Heart right ventricle (tissue), 16 donors: ENCODE measurements around the gene SLC29A4. TPM values are rescaled to one million over a fixed set of nuclear protein-coding genes. Genes with fewer than 3 reads are reported as not detected.

ENCODE experiments used
- ATAC-seq, 8 donors: fragments of 200-7000 bp; cut with Tn5 transposase; one replicate each; pipeline ENCODE4 v1.9.1; 2020; ENCODE audit warnings: mild to moderate bottlenecking in 8 of 8, moderate library complexity in 8 of 8, moderate number of reproducible peaks in 1 of 8
- DNase-seq, 2 donors: peaks; one replicate each; pipeline ENCODE4 v3.0.0-alpha.2; 2020
- H3K27ac ChIP-seq, 10 donors: fragments of 200-600 bp; sonication (generic) in 2 of 10; one replicate each; pipeline versions ENCODE4 v1.5.0 to v1.8.0; 2020 to 2022; ENCODE audit warnings: mild to moderate bottlenecking in 3 of 10
- H3K27me3 ChIP-seq, 7 donors: fragments of 200-600 bp; one replicate each; pipeline ENCODE4 v1.8.0; 2021 to 2022; ENCODE audit warnings: mild to moderate bottlenecking in 2 of 7
- H3K36me3 ChIP-seq, 9 donors: fragments of 200-600 bp; sonication (generic) in 1 of 9; one replicate each; pipeline versions ENCODE4 v1.5.0 to v1.8.0; 2020 to 2022; ENCODE audit warnings: mild to moderate bottlenecking in 2 of 9
- H3K4me1 ChIP-seq, 9 donors: fragments of 200-600 bp; sonication (generic) in 1 of 9; one replicate each; pipeline versions ENCODE4 v1.5.0 to v1.8.0; 2020 to 2022; ENCODE audit warnings: mild to moderate bottlenecking in 4 of 9
- H3K4me3 ChIP-seq, 10 donors: fragments of 200-600 bp; sonication (generic) in 2 of 10; one replicate each; pipeline versions ENCODE4 v1.5.0 to v1.8.0; 2020 to 2022; ENCODE audit warnings: mild to moderate bottlenecking in 7 of 10, moderate library complexity in 2 of 10
- H3K9me3 ChIP-seq, 11 donors: fragments of 200-600 bp in 10 of 11; sonication (generic) in 2 of 11; one replicate each; pipeline versions ENCODE4 v1.5.0 to v1.8.0; 2013 to 2022; ENCODE audit warnings: mild to moderate bottlenecking in 2 of 11, control low read depth in 1 of 11, moderate library complexity in 1 of 11
- CTCF ChIP-seq, 9 donors: fragments of 200-600 bp; sonication (generic) in 2 of 9; IDR thresholded peaks; one replicate each; pipeline versions ENCODE4 v1.5.0 to v1.8.0; 2021 to 2022; ENCODE audit warnings: antibody characterized with exemption in 9 of 9, mild to moderate bottlenecking in 5 of 9, moderate library complexity in 1 of 9
- WGBS, 2 donors: extraction: QIAGEN DNeasy Blood & Tissue Kit; methylation state at CpG; one replicate each; pipeline ENCODE4 v1.1.7; 2013; ENCODE audit warnings: inconsistent platforms in 1 of 2; 5-methylcytosine and 5-hydroxymethylcytosine counted together
- intact Hi-C, 10 donors: fragments of 100-400 bp; cut with DNase I; formaldehyde crosslinking; loops; one replicate each; pipeline versions ENCODE4 v1.11.1 to v1.14.2; 2022
- polyA plus RNA-seq, 2 donors: library from polyadenylated mRNA; stranded (reverse); fragments of 200-250 nt; gene quantifications; one replicate each; pipeline ENCODE4 v1.2.3, GENCODE V29; 2013
- total RNA-seq, 10 donors: library from RNA; stranded (reverse); fragmentation: NEBNext Ultra II Directional in 3 of 10; extraction: Animal tissue kit (Norgen Biotek cat#: 25700) in 3 of 10; gene quantifications; one replicate each; pipeline versions ENCODE4 v1.2.1 to v1.2.4, GENCODE V29; 2021 to 2023
- donor health status: Arrhythmogenic right ventricular cardiomyopathy.
- donor health status: ischemic (EF 13 %, LVEDD 7.1; RV severe dilation, severe dysfunction).
- donor health status: healthy with polysubstance abuse.
- donor health status: DM: no; HTN: yes; CAD: no.
- donor health status: DM: no; HTN: no; CAD: no.
- donor health status: ischemic (EF 25% LVEDD 6.9; RV normal size, moderate dysfunction).
- donor health status: ischemic (EF 25% LVEDD 5.7; RV mildly dilated, moderate dysfunction).
- donor health status: healthy.
- donor health status: DM: yes; HTN: yes; CAD: no.
- donor health status: Ischemic cardiomyopathy.
- donor health status: ischemic (EF 35%, LVEDD 5.7; RV mildly dilated, moderate dysfunction).
- donor health status: nonischemic (EF 11% LVEDD 7.7; RV severe dilation, severe dysfunction).
- donor health status: DM: yes; HTN: yes; CAD: no.
- donor health status: PGD.
- donor health status: ischemic (EF 29% LVEDD 5.4; RV normal size, mild dysfunction).
- donor health status: nonischemic (EF 23%, LVEDD 6.1; RV moderate dilation, normal function).

SLC29A4 gene
- total and polyA plus RNA-seq, 12 donors = 0.94 to 5.3 (median 2.1) TPM

DNA sequence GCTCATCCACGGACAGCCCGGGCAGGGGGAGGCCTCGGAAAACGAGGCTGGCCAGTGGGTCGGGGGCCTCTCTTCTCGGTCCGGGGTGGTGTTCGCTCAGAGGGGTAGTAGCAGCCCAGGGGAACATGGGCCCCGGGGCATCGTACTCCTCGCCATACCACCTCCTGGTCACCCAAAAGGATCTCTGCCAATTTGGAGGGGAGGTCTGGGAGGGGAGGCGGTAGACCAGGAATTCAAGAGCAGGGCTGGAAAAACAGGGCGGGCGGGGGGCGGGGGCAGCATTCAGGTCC, 67.4 kb downstream of the SLC29A4 start:
- WGBS, 2 donors = 85 to 89% methylated on average over 15 of the region's 15 CpGs
- no peak for DNase-seq
- Histone ChIP-seq H3K27me3 (no peaks in the 10 kb centered on the region), H3K9me3 (peaks cover 0 to 2% (median 0%) of the 10 kb centered on the region in 11 donors), H3K36me3 (peaks cover 3 to 98% (median 13%) of the 10 kb centered on the region in 9 donors), H3K4me1 (peaks cover 2 to 25% (median 14%) of the 10 kb centered on the region in 9 donors), H3K27ac (no peak overlapping the region), H3K4me3 (no peak overlapping the region)
- TF ChIP-seq CTCF (IDR thresholded peaks at IDR 0.05) = no peak
- intact Hi-C loops = loop anchor here in 3 of 10 donors (5.0 to 10.0 kb wide), 2 partner anchors 48 to 105 kb away; no protein-coding TSS in a partner anchor
- no peak for ATAC-seq

DNA sequence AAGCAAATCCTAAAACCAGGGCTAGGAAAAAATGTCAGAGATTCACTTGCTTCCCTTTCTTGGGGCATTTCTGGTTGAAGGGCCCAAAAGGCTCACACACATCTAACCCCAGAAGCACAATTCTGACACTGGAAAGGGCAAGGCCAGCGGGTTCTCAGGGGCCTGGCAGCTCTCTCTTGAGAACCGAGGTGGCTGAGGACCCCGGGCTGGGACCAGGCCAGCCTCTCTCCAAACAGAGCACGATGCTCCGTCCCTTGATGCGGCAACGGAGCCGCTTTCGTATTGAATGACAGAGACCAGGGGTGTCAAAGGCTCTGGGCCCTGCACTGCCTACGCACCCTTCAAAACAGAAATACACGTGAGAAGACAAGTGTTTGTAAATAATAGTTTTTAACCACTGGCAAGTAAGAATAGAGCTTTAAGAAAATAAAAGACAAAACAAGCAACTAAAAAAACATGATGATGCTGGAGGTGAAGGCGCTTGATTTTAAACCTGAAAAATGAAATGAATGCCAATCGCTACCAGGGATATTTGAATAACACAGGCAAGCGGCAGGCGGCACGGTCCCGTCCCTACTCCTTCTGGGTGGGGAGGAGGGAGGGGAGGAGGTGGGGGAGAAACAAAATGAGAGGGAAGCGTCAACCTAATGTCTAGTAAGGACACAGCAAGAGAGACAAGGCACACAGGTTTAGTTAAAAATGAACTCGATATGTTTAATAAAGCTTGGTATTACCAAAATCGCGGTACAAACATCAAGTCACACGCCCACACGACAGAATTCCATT, 68.0 kb downstream of the SLC29A4 start:
- Histone ChIP-seq H3K9me3 (no peaks in the 10 kb centered on the region), H3K4me3 (no peak overlapping the region), H3K27ac (no peak overlapping the region), H3K27me3 (no peaks in the 10 kb centered on the region), H3K36me3 (peaks cover 0 to 98% (median 8%) of the 10 kb centered on the region in 9 donors), H3K4me1 (peaks cover 5 to 31% (median 18%) of the 10 kb centered on the region in 9 donors)
- 92 to 94% methylated on average over 23 of the region's 23 CpGs for WGBS, 2 donors
- no peak for DNase-seq
- no peak for ATAC-seq
- TF ChIP-seq CTCF (IDR thresholded peaks at IDR 0.05) = no peak
- intact Hi-C loops = loop anchor here in 3 of 10 donors (5.0 to 10.0 kb wide), 2 partner anchors 48 to 106 kb away; no protein-coding TSS in a partner anchor

GRCh38 chr7:5351507-5352265, 68.9 kb downstream of the SLC29A4 start:
- Histone ChIP-seq H3K4me3 (no peak overlapping the region), H3K36me3 (peaks cover 0 to 98% (median 12%) of the 10 kb centered on the region in 9 donors), H3K27me3 (no peaks in the 10 kb centered on the region), H3K27ac (no peak overlapping the region), H3K9me3 (no peaks in the 10 kb centered on the region), H3K4me1 (peaks cover 5 to 31% (median 18%) of the 10 kb centered on the region in 9 donors)
- no peak for TF ChIP-seq CTCF (IDR thresholded peaks at IDR 0.05)
- intact Hi-C loops = loop anchor here in 3 of 10 donors (5.0 to 10.0 kb wide), 2 partner anchors 49 to 107 kb away; no protein-coding TSS in a partner anchor
- 90 to 95% methylated on average over 35 of the region's 35 CpGs for WGBS, 2 donors
- ATAC-seq (no peak), DNase-seq (no peak)

- DNase-seq (no peak), ATAC-seq (no peak)
- peaks cover 0 to 98% (median 21%) of the 10 kb centered on the region in 9 donors for H3K36me3 ChIP-seq
- no peak overlapping the region for H3K4me3 ChIP-seq
- TF ChIP-seq CTCF (IDR thresholded peaks at IDR 0.05) = no peak
- 94 to 96% methylated on average over 19 of the region's 19 CpGs for WGBS, 2 donors
- no peak overlapping the region for H3K27ac ChIP-seq
- H3K27me3 ChIP-seq = no peaks in the 10 kb centered on the region
- no peaks in the 10 kb centered on the region for H3K9me3 ChIP-seq
- H3K4me1 ChIP-seq = peaks cover 5 to 31% (median 18%) of the 10 kb centered on the region in 9 donors
- intact Hi-C loops = loop anchor here in 3 of 10 donors (5.0 to 10.0 kb wide), 2 partner anchors 50 to 108 kb away; no protein-coding TSS in a partner anchor
These were observed 69.8 kb downstream of the SLC29A4 start for GRCh38 chr7:5352440-5353010.
